Measurements from ENCODE around the gene LAMB1. TPM values are rescaled to one million over a fixed set of nuclear protein-coding genes. Genes with fewer than 3 reads are reported as not detected.
"Not testable (repeated sequence)": the region's sequence is repeated elsewhere in the genome, so short reads cannot be mapped to it uniquely, and the experiment has no call there.

Gene LAMB1
- total RNA-seq, 1 donor from 2014 or later: 226 TPM

- TF ChIP-seq CTCF (conservative IDR thresholded peaks at IDR 0.05): no peak
- H3K36me3 Mint-ChIP-seq: peaks cover 13% of the 10 kb centered on the region
- peaks cover 13% of the 10 kb centered on the region for H3K27me3 Mint-ChIP-seq
- DNase-seq (ENCODE audit: extremely low spot score, unreplicated experiment): no peak
- H3K9me3 Mint-ChIP-seq: no peaks in the 10 kb centered on the region
- H3K27ac Mint-ChIP-seq: peak overlapping the region; percentile 97
- H3K4me1 Mint-ChIP-seq (ENCODE audit: unreplicated experiment): peaks cover 17% of the 10 kb centered on the region
- peak overlapping the region; percentile 97 for H3K4me3 Mint-ChIP-seq
Observed at GRCh38 chr7:107889992-107890391, 113.0 kb downstream of the LAMB1 start.

- H3K4me3 Mint-ChIP-seq; H3K4me1 Mint-ChIP-seq (ENCODE audit: unreplicated experiment); H3K27ac Mint-ChIP-seq; H3K9me3 Mint-ChIP-seq; DNase-seq (ENCODE audit: extremely low spot score, unreplicated experiment); H3K36me3 Mint-ChIP-seq: not testable (repeated sequence)
- peaks cover 25% of the 10 kb centered on the region for H3K27me3 Mint-ChIP-seq
Observed at GRCh38 chr7:107887827-107888226, 115.1 kb downstream of the LAMB1 start.

- DNase-seq (ENCODE audit: extremely low spot score, unreplicated experiment): no peak
- Mint-ChIP-seq H3K36me3 (no peaks in the 10 kb centered on the region), H3K4me1 (ENCODE audit: unreplicated experiment) (no peaks in the 10 kb centered on the region), H3K4me3 (no peak overlapping the region), H3K9me3 (no peaks in the 10 kb centered on the region), H3K27ac (no peak overlapping the region), H3K27me3 (peaks cover 37% of the 10 kb centered on the region)
- TF ChIP-seq CTCF (conservative IDR thresholded peaks at IDR 0.05): no peak
Observed at GRCh38 chr7:107884066-107884818, 118.7 kb downstream of the LAMB1 start.

- no peak for TF ChIP-seq CTCF (conservative IDR thresholded peaks at IDR 0.05)
- Mint-ChIP-seq H3K27me3 (peaks cover 38% of the 10 kb centered on the region), H3K4me1 (ENCODE audit: unreplicated experiment) (no peaks in the 10 kb centered on the region), H3K27ac (no peak overlapping the region), H3K9me3 (no peaks in the 10 kb centered on the region), H3K4me3 (no peak overlapping the region), H3K36me3 (no peaks in the 10 kb centered on the region)
- DNase-seq (ENCODE audit: extremely low spot score, unreplicated experiment): no peak
Observed at GRCh38 chr7:107882766-107883165, 120.2 kb downstream of the LAMB1 start.

- H3K4me3 Mint-ChIP-seq: no peak overlapping the region
- DNase-seq (ENCODE audit: extremely low spot score, unreplicated experiment): no peak
- H3K27ac Mint-ChIP-seq: no peak overlapping the region
- no peaks in the 10 kb centered on the region for H3K9me3 Mint-ChIP-seq
- TF ChIP-seq CTCF (conservative IDR thresholded peaks at IDR 0.05): peak; percentile 89
- no peaks in the 10 kb centered on the region for H3K36me3 Mint-ChIP-seq
- H3K4me1 Mint-ChIP-seq (ENCODE audit: unreplicated experiment): no peaks in the 10 kb centered on the region
- peaks cover 24% of the 10 kb centered on the region for H3K27me3 Mint-ChIP-seq
Observed at GRCh38 chr7:107879400-107880035, 123.4 kb downstream of the LAMB1 start.

- no peak for TF ChIP-seq CTCF (conservative IDR thresholded peaks at IDR 0.05)
- no peaks in the 10 kb centered on the region for H3K36me3 Mint-ChIP-seq
- peaks cover 16% of the 10 kb centered on the region for H3K27me3 Mint-ChIP-seq
- no peaks in the 10 kb centered on the region for H3K9me3 Mint-ChIP-seq
- H3K4me1 Mint-ChIP-seq (ENCODE audit: unreplicated experiment): no peaks in the 10 kb centered on the region
- no peak for DNase-seq (ENCODE audit: extremely low spot score, unreplicated experiment)
- no peak overlapping the region for H3K4me3 Mint-ChIP-seq
- H3K27ac Mint-ChIP-seq: no peak overlapping the region
Observed at GRCh38 chr7:107878636-107879035, 124.3 kb downstream of the LAMB1 start.

All from type B pancreatic cell (in vitro differentiated cells).